Right forelimb (tissue), 1 donor: Measurements from ENCODE around the gene MPO.

Experiments
- DNase-seq: peaks from one replicate; pipeline ENCODE4 v3.0.0-alpha.2; 2018

The MPO gene

DNA sequence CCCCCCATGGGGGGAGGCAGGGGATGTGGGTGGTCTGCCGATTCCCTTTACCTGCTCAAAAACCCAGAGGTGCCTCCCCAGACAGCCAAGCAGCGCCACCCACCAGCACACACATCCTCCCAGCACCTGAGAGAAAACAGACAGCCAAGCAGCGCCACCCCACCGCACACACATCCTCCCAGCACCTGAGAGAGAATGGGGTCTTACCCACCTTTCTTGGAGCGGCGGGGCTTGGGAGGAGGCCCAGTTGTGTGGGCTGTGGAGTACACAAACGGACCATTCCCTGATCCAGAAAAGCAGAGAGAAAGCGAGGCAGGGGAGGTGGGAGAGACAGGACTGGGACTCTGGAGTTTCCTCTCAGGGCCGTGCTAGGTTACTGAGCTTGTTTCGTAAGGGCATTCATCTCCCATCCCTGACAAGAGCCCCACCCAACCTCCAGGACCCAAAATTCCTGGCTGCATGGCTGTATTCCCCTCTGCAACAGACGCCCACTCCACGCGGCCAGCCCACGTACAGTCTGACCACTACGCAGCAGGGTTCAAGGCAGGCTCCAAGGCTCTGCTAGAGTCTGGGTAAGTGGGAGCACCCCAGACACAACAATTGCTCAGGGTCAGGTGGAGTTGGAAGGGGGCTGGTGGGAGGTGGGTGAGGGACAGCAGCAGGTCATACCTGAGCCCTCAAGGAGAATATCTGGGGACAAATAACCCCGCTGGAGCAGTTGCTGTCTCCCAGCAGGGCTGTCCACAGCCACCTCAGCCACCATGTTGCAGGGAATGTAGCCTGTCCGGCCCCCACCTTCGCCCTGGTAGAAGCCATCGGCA, 25.6 kb upstream of the MPO start:
- no peak for DNase-seq

DNA sequence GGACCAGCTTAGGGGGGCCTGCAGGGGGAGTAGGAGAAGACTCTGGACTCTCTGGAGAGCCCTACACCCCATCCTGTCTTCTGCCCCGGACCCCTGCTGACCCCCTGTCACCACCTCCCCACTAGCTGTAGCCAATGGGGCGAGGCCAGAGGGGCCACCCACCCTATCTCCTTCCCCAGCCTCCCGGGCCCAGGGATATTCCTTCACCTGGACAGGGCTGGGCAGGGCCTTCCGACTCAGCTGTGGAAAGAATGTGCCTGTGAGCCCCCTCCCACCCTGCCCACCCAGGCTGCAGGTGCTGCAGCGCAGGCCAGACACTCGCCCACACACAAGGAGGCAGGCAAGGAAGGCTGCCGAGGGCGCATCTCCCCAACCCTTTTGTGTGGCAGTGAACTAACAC, 24.9 kb upstream of the MPO start:
- DNase-seq: no peak

DNA sequence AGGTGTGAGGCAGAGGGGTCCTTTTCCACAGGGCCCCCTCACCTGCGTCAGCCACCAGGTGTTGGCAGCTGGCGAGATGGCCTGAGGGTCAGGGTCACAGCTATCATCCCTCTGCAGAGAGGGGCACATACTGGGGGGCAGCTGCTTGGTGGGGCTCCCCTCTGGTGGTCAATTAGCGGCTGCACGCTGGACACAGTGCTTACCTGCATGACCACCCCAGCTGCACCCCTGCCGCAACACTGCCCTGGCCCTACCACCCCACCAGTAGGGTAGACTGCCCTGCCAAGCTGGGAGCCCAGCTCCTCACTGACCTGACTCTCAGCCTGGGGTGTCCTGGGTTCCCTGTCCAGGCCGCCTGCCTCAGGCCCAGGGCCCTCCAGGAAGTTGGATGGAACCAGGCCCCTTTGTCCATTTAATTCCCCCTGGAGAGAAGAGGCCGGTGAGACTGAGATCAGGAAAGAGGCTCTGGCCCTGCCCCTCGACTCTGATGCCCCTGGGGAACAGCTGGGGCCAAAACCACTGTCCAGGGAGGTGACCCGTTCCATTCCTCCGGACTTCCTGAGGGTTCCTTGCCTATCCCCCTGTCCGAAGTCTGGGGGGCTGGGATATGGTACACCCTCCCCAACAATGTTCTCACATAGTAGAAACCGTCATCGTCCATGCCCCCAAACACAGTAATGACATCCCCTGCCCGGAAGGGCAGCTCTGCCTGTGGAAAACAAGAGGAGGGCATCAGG, 24.2 kb upstream of the MPO start:
- DNase-seq: no peak

DNA sequence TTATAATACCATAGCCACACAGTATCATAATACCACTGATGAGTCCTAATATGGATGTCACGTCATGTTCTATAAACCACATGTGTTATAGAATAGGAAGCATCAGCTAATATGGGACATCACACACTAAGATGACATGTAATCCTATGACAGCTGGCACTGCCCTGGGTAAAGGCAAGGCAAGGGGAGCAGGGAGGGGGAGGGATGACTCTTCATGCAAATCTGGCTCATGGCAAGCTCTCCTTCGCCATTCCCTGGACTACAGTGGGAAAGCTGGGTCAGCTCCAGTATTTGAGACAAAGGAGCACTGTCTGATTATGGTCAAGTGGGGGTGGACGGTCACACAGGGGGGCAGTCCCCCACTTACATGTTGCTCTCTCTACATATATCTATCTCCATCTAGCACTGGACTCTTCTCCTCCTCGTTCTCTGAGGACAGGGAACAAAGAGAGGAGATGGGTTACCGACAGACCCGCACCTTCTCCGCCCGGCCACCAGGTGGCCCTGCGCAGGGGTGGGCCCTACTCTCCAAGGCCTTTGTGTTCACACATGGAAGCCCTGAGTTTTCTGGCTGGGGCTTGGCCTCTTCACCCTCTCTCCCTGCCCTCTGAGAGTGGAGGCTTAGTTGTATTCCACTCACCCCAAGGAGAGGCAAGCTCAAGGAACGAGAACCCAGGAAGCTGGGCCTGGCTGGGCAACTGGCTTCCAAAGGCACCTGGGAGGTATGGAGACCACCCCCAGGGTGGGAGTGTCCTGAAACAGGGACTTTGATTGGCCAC, 23.4 kb upstream of the MPO start:
- no peak for DNase-seq

DNA sequence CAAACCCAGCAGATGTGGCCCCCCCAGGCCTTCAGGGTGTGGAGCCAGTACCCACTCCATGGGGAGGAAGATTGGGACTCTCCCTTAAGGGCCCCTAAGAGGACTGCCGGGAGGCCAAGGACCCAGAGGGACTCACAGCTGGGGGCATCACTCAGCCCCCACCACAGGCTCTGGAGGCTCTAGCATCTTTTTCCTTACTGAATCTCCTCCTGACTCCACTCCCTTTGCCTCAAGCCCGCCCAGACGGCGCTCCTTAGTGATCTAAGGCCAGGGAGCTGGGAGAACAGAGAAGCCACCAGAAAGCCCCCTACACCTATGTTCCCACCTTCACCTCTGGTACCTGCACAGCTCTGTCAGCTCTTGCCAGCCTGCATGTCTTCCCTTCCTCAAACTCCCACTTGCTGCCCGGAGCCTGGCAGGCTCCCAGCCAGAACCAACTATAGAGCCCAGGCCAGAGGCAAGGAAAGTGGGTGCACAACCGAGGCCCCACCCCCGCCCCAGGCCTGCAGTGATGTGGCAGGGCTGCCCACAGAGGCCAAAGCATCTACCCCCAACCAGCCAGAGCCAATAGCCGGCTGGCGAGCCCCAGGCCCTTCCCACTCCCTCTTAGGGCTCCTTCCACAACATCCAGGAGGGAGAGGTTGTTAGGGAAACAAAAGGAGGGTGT, 22.3 kb upstream of the MPO start:
- no peak for DNase-seq

DNA sequence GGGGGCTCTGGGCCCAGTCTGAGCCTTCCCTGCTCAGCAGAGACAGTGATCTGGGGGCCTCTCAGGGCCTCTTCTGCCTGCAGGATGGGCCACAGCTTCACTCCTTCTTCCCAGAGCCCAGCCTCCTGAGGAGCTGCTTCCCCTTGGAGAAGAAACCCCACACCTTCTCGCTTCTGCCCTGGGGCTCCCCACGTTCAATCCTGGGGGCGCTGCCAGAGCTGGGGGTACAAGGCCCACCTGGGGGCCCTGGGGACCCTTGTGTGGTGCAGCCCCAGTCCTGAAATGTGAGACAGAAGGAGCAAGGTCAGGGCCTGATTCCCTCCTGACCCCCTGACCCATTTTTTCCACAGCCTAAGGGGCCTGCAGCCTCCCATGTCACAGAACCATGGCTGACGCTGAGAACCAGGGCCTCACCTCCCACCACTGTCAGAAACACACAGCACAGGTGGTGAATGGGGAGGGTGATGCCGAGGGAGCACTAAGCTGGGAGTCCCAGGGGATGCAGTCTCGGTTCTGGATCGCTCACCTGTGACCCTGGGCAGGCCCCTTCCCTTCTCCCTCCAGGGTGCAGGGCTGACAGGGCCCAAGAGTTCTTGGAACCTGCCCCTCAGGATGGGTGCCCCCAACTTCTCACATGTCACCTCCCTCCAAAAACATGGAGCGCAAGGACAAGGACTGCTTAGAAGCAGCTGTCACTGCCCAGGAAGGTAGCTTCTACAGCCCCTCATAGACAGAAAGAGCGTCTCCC, 21.6 kb upstream of the MPO start:
- no peak for DNase-seq

DNA sequence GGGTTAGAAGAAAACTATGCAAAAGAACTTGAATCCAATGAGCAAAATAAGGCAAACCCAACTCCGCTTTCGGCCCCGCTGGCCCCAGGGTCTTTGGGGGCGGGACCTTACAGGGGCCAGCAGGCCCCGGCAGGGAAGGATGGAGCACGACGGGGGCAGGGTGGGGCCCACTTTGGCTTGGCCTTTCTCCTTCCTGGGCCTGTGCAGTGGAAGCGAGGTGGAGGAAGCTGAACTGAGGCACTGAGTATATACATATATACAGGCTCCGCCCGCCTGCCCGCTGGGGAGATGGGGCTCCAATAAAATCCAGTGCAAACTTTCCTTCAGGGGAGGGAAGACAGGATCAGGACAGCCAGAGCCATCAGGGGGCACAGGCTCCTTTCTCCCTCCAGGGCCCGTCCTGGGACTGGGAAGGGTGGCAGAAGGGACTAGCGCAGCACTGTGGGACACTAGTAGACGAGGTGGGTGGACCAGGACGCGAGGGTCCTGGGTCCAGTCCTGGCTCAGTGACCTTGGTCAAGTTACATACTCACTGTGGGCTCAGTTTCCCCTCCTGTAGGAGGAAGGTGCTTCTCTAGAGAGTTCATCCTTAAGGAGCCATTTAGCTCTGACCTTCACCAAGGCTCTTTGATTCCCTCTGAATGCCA, 20.9 kb upstream of the MPO start:
- no peak for DNase-seq

DNA sequence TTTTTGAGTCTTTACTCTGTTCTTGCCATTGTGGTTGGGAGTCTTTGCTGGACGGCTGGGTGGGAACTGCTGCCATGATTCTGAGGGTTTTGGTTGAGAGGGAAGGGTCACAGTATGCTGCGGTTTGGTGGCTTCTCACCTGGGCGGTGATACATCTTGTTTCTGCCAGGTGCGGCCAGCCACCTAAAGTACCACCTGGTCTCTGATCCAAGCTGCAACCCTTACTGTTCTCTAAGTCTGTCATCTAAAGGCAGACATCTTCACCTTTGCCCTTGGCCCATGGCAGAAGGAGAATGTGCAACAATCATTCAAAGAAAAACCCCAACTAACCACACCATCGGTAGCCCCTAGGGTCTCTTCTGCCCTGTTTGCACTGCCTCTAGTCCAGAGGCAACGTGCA, 19.6 kb upstream of the MPO start:
- no peak for DNase-seq

DNA sequence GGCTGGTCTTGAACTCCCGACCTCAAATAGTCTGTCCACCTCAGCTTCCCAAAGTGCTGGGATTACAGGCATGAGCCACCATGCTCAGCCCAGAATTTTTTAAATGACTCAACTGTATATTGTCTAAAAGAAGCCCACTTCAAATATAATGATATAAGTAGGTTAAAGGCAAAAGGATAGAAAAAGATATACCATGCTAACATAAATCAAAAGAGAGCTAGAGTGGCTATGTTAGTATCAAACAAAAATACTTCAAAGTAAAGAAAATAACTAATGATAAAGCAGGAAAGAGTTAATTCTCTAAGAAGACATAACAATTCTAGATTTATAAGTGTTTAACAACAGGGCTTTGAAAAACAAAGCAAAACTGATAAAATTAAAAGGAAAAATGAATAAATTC, 13.3 kb upstream of the MPO start:
- DNase-seq: no peak

DNA sequence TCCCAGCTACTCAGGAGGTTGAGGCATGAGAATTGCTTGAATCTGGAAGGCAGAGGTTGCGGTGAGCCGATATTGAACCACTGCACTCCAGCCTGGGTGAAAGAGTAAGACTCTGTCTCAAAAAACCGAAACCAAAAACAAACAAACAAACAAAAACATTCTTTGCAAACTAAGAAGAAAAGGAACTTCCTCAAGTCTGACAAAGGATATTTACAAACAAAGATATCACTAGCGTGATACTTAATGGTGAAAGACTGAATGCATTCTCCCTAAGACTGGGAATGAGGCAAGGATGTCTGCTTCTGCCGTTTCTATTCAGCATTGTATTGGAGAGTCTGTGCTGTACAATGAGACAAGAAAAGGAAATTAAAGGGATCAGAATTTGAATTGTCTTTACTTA, 10.5 kb upstream of the MPO start:
- DNase-seq: no peak

DNA sequence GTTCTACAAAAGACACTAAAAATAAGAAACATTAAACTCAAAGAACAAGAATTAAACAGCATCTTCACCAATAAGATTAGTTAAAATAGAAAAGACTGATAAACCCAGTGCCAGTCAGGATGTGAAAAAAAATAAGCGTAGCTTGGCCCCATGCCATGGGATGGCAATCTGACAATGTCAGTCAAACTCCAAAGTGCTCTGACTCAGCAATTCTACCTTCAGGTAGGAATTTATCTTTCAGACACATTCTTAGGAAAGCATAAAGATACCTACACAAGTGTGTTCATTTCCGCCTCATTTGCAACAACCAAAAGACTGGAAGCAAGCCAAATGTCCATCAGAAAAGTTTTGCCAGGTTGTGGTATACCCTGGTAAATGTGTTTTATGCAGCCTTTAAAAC, 9.1 kb upstream of the MPO start:
- DNase-seq: no peak

DNA sequence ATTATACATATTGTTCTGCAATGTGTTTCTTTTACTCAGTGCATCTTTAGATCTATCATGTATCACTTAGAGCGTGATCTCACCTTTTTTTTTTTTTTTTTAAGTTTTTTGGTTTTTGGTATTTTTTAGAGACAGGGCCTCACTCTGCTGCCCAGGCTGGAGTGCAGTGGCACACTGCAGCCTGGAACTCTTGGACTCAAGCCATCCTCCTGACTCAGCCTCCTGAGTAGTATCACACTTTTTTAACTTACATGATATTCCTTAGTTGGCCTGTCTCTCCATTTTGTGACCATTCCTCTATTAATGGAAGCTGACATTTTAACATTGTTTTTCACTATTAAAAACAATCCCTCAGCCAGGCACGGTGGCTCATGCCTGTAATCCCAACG, 4.7 kb upstream of the MPO start:
- no peak for DNase-seq

DNA sequence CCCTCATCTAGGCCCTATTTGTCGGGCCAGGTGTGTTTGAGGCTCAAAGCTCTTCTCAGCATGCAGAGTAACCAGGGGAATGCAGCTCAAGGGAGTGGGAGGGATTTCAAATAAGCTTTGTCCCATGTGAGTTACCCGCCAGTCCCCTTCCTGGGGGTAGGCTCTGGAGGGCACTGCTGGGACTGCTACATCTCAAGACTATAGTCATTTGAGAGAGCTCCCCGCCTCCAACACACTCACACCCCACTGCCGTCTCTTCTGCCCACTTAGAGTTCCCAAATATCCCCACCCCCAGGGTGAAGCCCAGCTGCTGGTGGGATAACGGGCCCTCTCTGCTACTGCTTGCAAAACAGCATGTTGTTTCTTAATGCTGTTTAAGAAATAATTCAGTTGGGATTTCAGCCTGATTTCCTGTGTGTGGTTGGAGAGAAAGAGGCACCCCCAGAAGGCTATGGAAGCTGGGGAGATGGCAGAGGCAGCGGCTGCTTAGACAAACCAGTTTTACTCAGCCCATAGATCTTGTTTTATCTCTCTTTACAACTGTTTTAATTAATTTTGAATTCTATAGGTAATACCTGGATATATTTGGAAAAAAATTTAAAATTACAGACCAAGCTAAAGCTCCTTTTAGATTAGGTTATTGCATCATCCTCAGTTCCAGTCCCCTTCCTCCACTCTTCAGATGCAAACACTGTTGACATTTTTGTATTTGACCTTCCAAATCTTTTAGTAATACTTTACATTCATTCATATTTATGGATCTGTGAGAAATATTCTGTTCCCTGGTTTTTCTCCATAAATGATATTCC, 4.1 kb upstream of the MPO start:
- DNase-seq: no peak

DNA sequence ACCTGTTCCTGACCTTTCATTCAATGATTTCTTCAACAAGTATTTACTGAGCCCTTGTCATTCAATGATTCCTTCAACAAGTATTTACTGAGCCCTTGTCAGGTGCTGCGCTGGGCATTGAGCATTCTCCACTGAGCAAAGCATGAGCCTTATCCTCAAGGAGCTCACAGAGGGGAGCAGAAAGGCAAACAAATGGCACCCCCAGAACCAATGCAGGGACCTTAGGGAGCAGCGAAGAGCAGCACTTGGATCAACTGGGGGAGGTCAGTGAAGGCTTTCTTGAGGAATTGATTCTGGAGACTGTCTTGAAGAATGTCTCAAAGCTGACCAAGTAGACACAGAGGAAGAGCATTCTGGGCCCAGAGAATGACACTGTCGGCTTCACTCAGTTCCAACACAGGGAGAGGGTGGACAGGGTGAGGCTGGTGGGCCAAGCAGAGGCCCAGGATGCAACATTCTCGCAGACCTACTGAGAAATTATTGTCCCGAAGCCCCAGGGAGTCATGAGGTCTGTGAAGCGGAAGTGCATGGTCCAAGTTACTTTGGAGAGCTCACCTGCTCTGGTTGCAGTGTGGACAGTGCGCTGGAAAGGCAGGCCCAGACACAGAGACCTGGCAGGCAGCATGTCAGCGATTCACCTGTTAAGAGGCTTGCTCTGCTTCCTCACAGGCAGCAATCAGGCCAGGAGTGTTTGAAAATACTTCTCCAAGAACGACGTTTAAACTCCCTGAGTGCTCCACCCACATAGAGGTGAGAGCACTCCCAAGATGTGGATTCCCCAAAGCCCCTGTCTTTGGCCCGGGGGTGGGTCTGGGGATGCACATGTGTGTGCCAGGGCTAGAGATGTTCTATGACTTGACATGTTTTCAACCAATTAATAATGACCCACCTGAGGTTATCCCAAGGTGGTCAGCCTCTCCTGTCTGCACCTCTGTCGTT, 3.2 kb upstream of the MPO start:
- DNase-seq: no peak

DNA sequence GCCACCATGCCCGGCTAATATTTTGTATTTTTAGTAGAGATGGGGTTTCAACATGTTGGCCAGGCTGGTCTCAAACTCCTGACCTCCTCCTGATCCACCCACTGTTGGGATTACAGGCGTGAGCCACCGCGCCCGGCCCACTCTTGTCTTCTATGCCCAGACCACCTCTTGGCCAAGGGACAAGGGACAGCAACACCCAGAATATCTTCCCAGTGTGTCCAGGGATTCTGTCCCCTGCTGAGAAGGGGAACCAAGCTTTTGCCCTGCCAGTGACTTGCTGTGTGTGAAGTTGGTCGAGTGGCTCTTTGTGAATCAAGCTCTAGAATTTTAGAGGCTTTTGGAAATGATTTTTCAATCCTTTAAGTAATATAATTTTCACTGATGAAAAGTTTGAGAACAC, 1.7 kb upstream of the MPO start:
- no peak for DNase-seq

DNA sequence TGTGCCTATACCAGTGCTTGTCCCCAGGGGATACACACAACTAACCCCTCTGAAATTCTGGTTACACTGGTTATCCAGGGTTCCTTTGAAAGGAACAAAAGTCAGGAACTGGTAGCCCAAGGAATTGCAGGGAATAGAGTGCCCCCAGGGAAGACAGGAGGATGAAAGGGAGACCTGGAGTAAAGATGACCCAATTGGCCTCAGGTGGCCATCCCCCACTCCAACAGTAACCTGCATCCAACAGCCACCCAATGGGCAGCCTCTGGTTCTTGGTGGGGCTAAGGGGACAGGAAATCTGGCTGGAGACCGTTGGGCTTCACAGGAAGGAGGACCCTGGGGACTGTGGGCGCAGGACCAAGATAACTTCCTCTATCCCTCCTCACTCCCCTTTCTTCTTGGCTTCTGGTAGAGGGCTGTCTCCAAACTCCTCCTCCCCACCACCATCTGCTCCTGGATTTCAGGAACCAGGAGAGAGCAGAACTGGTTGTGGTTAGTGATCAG, 826 bp upstream of the MPO start:
- no peak for DNase-seq

DNA sequence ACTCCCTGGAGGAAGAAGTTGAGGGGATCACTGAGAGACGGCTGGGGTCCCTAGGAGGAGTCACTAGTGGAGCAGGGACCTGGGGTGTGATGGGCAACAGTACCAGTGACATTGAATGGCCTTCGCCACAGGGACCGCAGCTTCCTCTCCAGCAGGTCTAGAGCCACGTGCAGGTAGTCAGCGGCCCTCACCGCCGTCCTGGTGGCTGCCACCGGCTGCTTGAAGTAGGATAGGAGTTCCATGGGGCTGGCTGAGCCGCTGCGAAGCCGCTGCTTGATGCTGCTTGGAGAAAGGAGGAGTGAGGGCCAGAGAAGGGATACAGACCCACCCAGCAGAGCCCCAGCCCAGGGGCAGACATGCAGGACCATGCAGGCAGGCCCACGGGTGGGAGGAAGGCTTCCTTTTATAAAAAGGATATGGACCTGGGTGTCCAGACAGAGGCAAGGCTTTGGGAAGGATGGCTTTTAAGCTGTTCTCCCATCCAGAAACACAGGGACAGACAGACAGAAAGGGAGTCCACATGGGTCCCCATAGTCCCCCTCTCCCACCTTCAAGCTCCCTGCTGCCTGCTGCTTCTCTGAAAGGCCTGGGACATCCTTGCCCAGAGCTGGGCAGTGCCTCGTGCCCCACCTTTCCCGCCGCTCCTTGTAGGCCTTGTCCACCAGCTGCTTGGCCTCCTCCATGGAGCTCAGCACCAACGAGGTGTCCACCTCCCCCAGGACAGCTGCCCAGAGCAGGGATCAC, 827 bp downstream of the MPO start:
- no peak for DNase-seq

DNA sequence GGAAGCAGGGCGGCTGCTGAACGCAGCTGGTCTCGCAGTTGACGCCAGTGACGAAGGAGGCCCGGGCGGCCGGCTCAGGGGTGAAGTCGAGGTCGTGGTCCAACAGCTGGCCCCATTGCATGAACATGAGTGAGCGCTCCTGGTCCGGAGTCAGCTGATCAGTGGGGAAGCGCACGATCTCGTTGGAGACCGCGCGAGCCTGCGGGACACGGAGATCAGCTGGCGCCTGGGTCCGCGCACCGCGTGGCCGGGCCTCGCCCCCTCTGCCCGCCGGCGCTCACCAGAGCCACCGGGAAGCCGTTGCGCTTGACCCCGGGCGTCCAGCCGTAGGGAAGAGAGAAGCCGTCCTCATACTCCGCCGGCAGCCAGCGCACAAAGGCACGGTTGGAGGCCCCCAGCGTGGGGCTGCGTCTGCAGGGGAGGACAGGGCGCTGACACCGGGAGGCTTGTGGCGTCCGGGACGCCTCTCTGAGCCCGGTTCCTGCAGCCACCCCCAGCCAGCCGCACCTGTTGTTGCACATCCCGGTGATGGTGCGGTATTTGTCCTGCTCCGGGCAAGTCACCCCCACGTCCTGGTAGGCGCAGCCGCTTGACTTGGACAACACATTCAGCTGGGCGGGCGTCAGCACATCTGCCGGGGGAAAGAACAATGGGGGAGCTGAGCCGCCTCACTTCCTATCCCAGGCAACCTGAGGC, 1.6 kb downstream of the MPO start:
- peak; percentile 75 for DNase-seq
